Dendritic cell treated with granulocyte-macrophage colony-stimulating factor and Interleukin-4, amounts not matched to agents 40 ng/mL and 50 ng/mL, for 4 days (primary cell): ENCODE measurements around the gene TTLL5.

Source experiments
- H3K27ac Mint-ChIP-seq: one replicate; pipeline ENCODE4 v1.8.0; 2022; ENCODE audit warnings: mild to moderate bottlenecking, mixed read lengths
- H3K27me3 Mint-ChIP-seq: one replicate; pipeline ENCODE4 v1.8.0; 2022; ENCODE audit warnings: mild to moderate bottlenecking, mixed read lengths
- H3K36me3 Mint-ChIP-seq: one replicate; pipeline ENCODE4 v1.8.0; 2022; ENCODE audit warnings: low read depth, mixed read lengths
- H3K4me1 Mint-ChIP-seq: one replicate; pipeline ENCODE4 v1.8.0; 2022; ENCODE audit warnings: low read depth, mixed read lengths
- H3K4me3 Mint-ChIP-seq: one replicate; pipeline ENCODE4 v1.8.0; 2022; ENCODE audit warnings: mild to moderate bottlenecking, moderate library complexity, mixed read lengths
- H3K9me3 Mint-ChIP-seq: one replicate; pipeline ENCODE4 v1.8.0; 2022; ENCODE audit warnings: mixed read lengths
- intact Hi-C: fragments of 100-400 bp; cut with micrococcal nuclease; formaldehyde crosslinking; loops from one replicate; pipeline ENCODE4 v1.15.0; 2022

TTLL5 gene

DNA sequence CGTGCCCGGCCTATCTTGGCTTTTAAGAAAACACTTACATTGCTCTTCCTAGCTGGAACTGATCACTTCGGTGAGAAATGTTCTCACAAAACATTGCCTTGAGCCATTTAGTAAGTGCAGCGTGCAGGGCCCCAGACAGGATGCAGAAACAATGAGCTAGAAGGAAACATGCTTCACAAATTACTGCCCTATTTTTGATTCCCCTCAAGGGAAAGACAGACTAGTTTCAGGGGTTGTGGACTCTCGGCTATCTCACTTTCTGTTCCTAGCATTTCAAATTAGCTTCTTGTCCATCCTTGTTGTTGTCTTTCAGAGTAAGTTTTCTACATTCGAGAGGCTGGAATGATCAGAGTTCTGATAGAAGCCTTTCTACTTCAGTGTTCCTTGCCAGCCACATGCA, 299.2 kb downstream of the TTLL5 start:
- intact Hi-C loops = no loop called here
- H3K27me3 Mint-ChIP-seq = no peaks in the 10 kb centered on the region
- H3K9me3 Mint-ChIP-seq = no peaks in the 10 kb centered on the region
- no peaks in the 10 kb centered on the region for H3K4me1 Mint-ChIP-seq
- H3K27ac Mint-ChIP-seq = no peak overlapping the region
- H3K4me3 Mint-ChIP-seq = no peak overlapping the region
- H3K36me3 Mint-ChIP-seq = peaks cover under 1% of the 10 kb centered on the region

DNA sequence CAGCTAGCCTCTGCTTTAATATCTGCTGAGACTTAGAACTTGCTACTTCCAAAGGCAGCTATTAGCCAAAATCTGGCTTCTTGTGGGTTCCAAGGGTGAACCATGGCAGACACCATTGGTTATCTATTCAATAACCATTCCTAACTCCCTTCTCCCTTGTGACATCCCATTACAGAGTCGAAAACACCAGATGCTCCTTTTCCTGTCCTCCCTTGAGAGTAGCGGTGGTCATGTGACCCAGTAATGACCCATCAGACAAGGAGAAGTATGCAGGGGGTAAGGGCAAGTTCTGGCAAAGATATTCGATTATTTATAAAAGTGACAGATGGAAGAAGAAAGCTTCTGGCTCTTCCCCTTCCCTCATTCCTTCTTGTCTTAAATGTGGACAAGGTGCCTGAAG, 300.6 kb downstream of the TTLL5 start:
- Mint-ChIP-seq H3K4me1 (no peaks in the 10 kb centered on the region), H3K27ac (no peak overlapping the region), H3K36me3 (peaks cover 4% of the 10 kb centered on the region), H3K27me3 (no peaks in the 10 kb centered on the region), H3K9me3 (no peaks in the 10 kb centered on the region), H3K4me3 (no peak overlapping the region)
- intact Hi-C loops = no loop called here

DNA sequence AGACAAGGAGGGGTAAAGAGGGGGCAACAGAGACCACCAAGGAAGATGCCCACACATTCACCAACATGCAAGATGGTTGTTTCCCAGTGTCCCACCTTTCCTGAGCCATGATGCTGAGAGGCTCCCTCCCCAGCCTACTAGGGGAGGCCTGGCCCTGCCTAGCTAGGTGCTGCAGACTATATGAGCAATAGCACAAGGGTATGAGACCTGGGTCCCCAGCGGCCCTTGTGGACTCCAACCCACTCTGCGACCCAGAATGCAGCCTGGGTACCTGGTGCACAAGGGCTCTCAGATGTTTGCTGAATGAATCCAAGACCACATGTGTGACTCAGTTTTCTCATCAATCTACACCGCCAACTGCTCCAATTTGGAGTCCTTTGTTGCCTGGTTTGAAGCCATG, 306.8 kb downstream of the TTLL5 start:
- no peaks in the 10 kb centered on the region for H3K4me1 Mint-ChIP-seq
- H3K36me3 Mint-ChIP-seq = peaks cover 4% of the 10 kb centered on the region
- no peak overlapping the region for H3K27ac Mint-ChIP-seq
- H3K27me3 Mint-ChIP-seq = no peaks in the 10 kb centered on the region
- H3K9me3 Mint-ChIP-seq = no peaks in the 10 kb centered on the region
- intact Hi-C loops = no loop called here
- H3K4me3 Mint-ChIP-seq = no peak overlapping the region

DNA sequence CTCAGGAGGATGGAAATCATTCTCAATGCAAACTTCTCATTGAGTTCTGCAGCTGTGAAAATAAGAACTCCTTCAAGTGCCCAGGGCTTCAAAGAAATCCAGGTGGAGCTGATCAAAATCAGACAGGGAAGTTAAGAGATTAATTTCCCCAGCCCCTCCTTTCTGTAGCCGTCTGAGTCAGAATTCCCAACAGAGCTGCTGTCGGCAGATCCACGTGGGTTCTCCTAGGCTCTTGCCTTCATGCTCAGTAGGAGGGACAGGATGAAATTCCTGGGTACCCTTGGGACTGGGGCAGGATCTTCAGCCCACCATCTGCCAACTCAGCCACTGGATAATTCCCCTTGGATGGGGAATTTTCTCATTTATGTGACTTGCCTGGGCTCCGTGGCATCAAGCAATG, 307.4 kb downstream of the TTLL5 start:
- Mint-ChIP-seq H3K4me1 (no peaks in the 10 kb centered on the region), H3K9me3 (no peaks in the 10 kb centered on the region), H3K27me3 (no peaks in the 10 kb centered on the region), H3K36me3 (peaks cover 4% of the 10 kb centered on the region), H3K4me3 (no peak overlapping the region), H3K27ac (no peak overlapping the region)
- intact Hi-C loops = no loop called here

- Mint-ChIP-seq H3K27me3 (no peaks in the 10 kb centered on the region), H3K4me3 (no peak overlapping the region), H3K9me3 (no peaks in the 10 kb centered on the region), H3K4me1 (no peaks in the 10 kb centered on the region), H3K36me3 (peaks cover 4% of the 10 kb centered on the region), H3K27ac (no peak overlapping the region)
- intact Hi-C loops = no loop called here
Observed at GRCh38 chr14:75969126-75969525, 308.1 kb downstream of the TTLL5 start.

GRCh38 chr14:75969891-75970290, 308.8 kb downstream of the TTLL5 start:
- H3K36me3 Mint-ChIP-seq = peaks cover 4% of the 10 kb centered on the region
- intact Hi-C loops = no loop called here
- H3K9me3 Mint-ChIP-seq = no peaks in the 10 kb centered on the region
- no peak overlapping the region for H3K4me3 Mint-ChIP-seq
- no peak overlapping the region for H3K27ac Mint-ChIP-seq
- no peaks in the 10 kb centered on the region for H3K4me1 Mint-ChIP-seq
- no peaks in the 10 kb centered on the region for H3K27me3 Mint-ChIP-seq

DNA sequence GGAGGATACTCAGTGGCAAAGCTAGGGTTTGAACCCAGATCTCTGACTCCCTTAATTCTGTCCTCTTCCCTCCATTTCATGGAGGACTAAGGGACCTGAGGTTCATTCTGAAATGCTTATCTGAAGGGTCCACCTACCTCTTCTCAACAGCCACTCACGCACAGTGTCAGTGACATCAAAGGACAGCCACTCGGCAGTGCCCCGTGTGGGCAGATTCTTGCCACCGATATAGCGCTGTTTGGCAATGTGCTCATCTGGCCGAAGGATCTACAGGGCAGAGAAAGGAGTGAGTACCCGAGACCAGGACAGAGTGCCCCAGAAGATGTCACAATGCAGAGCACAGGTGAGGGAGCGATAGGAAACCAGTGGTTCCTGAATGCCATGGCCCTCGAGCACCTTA, 309.9 kb downstream of the TTLL5 start:
- H3K9me3 Mint-ChIP-seq = no peaks in the 10 kb centered on the region
- no peaks in the 10 kb centered on the region for H3K27me3 Mint-ChIP-seq
- intact Hi-C loops = no loop called here
- H3K36me3 Mint-ChIP-seq = peaks cover 4% of the 10 kb centered on the region
- no peak overlapping the region for H3K27ac Mint-ChIP-seq
- H3K4me3 Mint-ChIP-seq = no peak overlapping the region
- no peaks in the 10 kb centered on the region for H3K4me1 Mint-ChIP-seq

GRCh38 chr14:75971509-75971908, 310.5 kb downstream of the TTLL5 start:
- H3K9me3 Mint-ChIP-seq = no peaks in the 10 kb centered on the region
- intact Hi-C loops = no loop called here
- H3K4me3 Mint-ChIP-seq = no peak overlapping the region
- H3K27ac Mint-ChIP-seq = no peak overlapping the region
- no peaks in the 10 kb centered on the region for H3K27me3 Mint-ChIP-seq
- H3K4me1 Mint-ChIP-seq = no peaks in the 10 kb centered on the region
- H3K36me3 Mint-ChIP-seq = peaks cover 1% of the 10 kb centered on the region

DNA sequence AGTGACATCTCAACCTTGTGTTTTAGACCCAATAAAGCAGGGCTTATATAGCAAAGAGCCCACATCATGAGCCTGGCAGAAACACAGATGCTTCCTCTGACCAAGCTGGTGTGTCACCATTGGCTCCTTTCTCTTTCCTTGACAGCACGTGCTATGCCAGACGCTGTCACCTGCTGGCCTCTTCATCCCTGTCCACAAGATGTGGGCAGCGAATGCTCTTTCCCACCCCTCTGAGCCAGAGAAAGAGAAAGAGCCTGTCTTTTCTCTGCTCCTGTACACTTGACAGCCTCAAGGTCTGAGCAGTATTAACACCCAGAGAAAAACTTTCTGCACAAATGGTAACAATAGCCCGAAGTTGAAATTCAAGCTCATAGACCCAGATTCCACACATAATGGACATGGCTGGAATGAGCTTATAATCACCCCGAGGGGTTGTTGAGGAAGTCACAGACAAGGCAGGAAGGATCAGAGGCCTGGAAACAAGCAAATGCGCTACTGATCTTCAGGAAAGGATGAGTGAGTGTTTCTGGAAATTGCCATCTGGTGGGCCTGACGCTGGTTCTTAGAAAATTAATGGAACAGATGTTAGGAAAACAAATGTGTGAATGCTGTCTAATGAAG, 311.9 kb downstream of the TTLL5 start:
- no peak overlapping the region for H3K4me3 Mint-ChIP-seq
- intact Hi-C loops = no loop called here
- no peaks in the 10 kb centered on the region for H3K36me3 Mint-ChIP-seq
- H3K27ac Mint-ChIP-seq = no peak overlapping the region
- H3K9me3 Mint-ChIP-seq = no peaks in the 10 kb centered on the region
- H3K4me1 Mint-ChIP-seq = peaks cover 2% of the 10 kb centered on the region
- peaks cover 2% of the 10 kb centered on the region for H3K27me3 Mint-ChIP-seq

- H3K27ac Mint-ChIP-seq = no peak overlapping the region
Observed at GRCh38 chr14:75976826-75977581, 316.0 kb downstream of the TTLL5 start.

DNA sequence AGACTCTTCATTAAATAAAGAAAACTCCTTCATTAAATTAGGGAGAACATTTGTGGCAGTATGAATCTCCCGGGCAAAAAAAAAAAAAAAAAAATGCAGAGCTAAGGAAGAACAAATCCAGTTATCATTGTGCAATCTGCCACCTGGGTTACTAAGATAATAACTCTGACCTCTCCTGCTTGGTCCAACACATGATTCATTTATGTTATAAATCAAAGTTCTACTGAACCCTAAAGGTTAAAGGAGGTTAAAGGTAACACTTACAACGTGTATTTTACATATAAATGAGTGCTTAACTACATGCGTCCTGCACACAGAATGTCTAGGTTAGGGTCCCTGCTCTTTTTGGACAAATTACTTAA, 316.5 kb downstream of the TTLL5 start:
- peaks cover 35% of the 10 kb centered on the region for H3K4me1 Mint-ChIP-seq
- H3K9me3 Mint-ChIP-seq = no peaks in the 10 kb centered on the region
- H3K27ac Mint-ChIP-seq = no peak overlapping the region
- no peaks in the 10 kb centered on the region for H3K36me3 Mint-ChIP-seq
- H3K4me3 Mint-ChIP-seq = no peak overlapping the region
- peaks cover 34% of the 10 kb centered on the region for H3K27me3 Mint-ChIP-seq
- intact Hi-C loops = no loop called here

More at GRCh38 chr14:75976826-75977581, 316.0 kb downstream of the TTLL5 start:
- Mint-ChIP-seq H3K36me3 (no peaks in the 10 kb centered on the region), H3K9me3 (no peaks in the 10 kb centered on the region), H3K27me3 (peaks cover 34% of the 10 kb centered on the region), H3K4me1 (peaks cover 34% of the 10 kb centered on the region), H3K4me3 (no peak overlapping the region)
- intact Hi-C loops = no loop called here

- intact Hi-C loops = no loop called here
- H3K36me3 Mint-ChIP-seq = no peaks in the 10 kb centered on the region
- H3K9me3 Mint-ChIP-seq = no peaks in the 10 kb centered on the region
- no peak overlapping the region for H3K27ac Mint-ChIP-seq
- H3K4me1 Mint-ChIP-seq = peaks cover 35% of the 10 kb centered on the region
- H3K27me3 Mint-ChIP-seq = peaks cover 39% of the 10 kb centered on the region
- no peak overlapping the region for H3K4me3 Mint-ChIP-seq
Observed at GRCh38 chr14:75978249-75978731, 317.2 kb downstream of the TTLL5 start.

DNA sequence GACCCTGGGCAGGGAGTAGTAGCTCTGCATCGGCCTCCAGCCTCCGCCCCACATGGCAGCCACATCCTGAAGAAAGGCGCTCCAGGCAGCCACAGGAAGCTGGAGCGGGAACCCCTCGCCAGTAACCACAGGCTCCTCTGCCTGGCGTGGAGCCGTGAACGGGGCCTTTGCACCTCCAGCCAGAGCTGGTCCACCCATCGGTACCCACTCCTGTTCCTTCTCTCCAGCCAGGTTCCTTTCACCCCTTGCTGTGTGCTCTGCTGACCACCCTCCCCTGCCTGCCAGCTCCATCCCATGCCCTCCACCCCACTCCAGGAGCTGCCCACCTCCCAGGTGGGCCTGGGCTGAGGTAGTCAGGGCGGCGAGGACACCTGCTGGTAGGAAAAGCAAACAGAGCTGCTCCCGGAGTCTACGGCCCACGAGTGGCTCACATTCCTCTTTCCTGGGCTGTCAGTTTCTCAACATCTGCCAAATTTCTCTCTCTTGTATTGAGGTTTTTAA, 318.1 kb downstream of the TTLL5 start:
- Mint-ChIP-seq H3K27ac (no peak overlapping the region), H3K4me1 (peaks cover 35% of the 10 kb centered on the region), H3K36me3 (no peaks in the 10 kb centered on the region), H3K4me3 (no peak overlapping the region), H3K9me3 (no peaks in the 10 kb centered on the region), H3K27me3 (peaks cover 47% of the 10 kb centered on the region)
- intact Hi-C loops = no loop called here

DNA sequence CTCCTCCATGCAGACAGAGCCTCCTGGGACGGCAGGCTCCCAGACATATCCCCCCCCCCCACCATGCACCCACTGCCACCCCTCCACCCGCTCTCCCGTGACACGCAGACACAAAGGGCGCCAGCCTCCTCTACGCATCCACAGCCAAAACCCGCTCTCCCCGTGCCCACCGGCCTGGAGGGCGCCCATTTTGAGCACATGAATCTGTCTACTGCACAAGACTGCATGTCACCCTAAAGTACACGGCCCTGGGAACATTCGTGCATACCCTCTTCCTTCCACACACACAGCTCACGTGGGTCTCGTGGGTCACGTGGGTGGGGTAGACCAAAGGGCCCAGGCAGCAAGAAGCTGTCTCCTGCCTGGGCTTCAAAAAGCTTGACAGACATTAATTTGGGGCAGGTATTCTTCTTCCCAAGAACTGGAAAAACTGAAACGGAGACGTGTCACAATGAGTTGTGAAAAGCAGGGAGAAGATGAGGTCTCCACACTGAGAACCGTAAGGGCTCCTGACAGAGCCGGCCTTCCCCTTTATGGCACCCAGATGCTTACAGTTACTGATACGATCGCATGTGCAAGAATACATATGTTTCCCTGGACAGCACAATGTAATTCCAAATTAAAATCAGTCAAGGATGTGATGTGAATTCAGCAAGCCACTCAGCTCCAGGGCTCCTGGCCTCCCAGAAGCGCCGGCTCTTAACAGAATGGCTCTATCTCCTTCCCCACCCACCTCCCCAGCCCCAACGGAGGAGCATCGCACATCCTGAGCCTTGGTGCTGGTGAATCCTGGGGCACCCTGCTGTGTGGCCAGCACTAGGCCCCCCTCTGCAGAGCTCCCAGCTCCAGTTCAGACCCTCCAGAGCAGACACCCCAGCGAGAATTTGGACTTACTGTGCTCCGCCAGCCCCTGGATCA, 318.9 kb downstream of the TTLL5 start:
- H3K36me3 Mint-ChIP-seq = no peaks in the 10 kb centered on the region
- peaks cover 49% of the 10 kb centered on the region for H3K27me3 Mint-ChIP-seq
- H3K4me3 Mint-ChIP-seq = no peak overlapping the region
- intact Hi-C loops = loop anchor here (5.0 to 10.0 kb wide), 2 partner anchors 175 to 403 kb away; partner anchors contain the start of genes FLVCR2 and GPATCH2L
- peaks cover 35% of the 10 kb centered on the region for H3K4me1 Mint-ChIP-seq
- H3K27ac Mint-ChIP-seq = no peak overlapping the region
- H3K9me3 Mint-ChIP-seq = no peaks in the 10 kb centered on the region
